GM23338 (cell line): ENCODE data around the gene SUPT5H. TPM values are rescaled to one million over a fixed set of nuclear protein-coding genes. Genes with fewer than 3 reads are reported as not detected.

Source experiments
- ATAC-seq: fragments of 200-7000 bp; cut with Tn5 transposase; 3 replicates; pipeline ENCODE4 v1.9.1; 2020
- DNase-seq: peaks from one replicate; pipeline ENCODE4 v3.0.0-alpha.2; 2015; ENCODE audit warnings: low spot score
- H2AFZ ChIP-seq: fragments of 200-600 bp; sonication (generic); 2 replicates; pipeline ENCODE4 v1.8.0; 2016; ENCODE audit warnings: antibody characterized with exemption, mild to moderate bottlenecking, moderate library complexity
- H3F3A ChIP-seq: fragments of 200-600 bp; sonication (generic); replicated peaks from 2 replicates; pipeline ENCODE4 v1.8.0; 2017; ENCODE audit warnings: antibody characterized with exemption, mixed run types, low read depth
- H3K27ac ChIP-seq: fragments of 200-600 bp; sonication (generic); 2 replicates; pipeline ENCODE4 v1.6.1; 2016; ENCODE audit warnings: low read depth
- H3K27me3 ChIP-seq: fragments of 200-600 bp; sonication (generic); 2 replicates; pipeline ENCODE4 v1.8.0; 2016; ENCODE audit warnings: mild to moderate bottlenecking, mixed run types, moderate library complexity; ENCODE audit not compliant: insufficient read depth
- H3K36me3 ChIP-seq: fragments of 200-600 bp; sonication (generic); 2 replicates; pipeline ENCODE4 v1.8.0; 2016; ENCODE audit warnings: mild to moderate bottlenecking; ENCODE audit not compliant: insufficient read depth
- H3K4me1 ChIP-seq: fragments of 200-600 bp; sonication (generic); 2 replicates; pipeline ENCODE4 v1.8.0; 2016; ENCODE audit warnings: mild to moderate bottlenecking, moderate library complexity; ENCODE audit not compliant: insufficient read depth
- H3K4me2 ChIP-seq: fragments of 200-600 bp; sonication (generic); 2 replicates; pipeline ENCODE4 v1.7.1; 2017; ENCODE audit warnings: mixed run types
- H3K4me3 ChIP-seq: fragments of 200-600 bp; sonication (generic); 2 replicates; pipeline ENCODE4 v1.6.1; 2016; ENCODE audit warnings: mixed run types
- H3K79me2 ChIP-seq: fragments of 200-600 bp; sonication (generic); replicated peaks from 2 replicates; pipeline ENCODE4 v1.8.0; 2017; ENCODE audit warnings: mild to moderate bottlenecking; ENCODE audit not compliant: insufficient read depth
- H3K9me2 ChIP-seq: fragments of 200-600 bp; sonication (generic); 2 replicates; pipeline ENCODE4 v1.8.0; 2017; ENCODE audit not compliant: insufficient read depth
- H4K20me1 ChIP-seq: fragments of 200-600 bp; sonication (generic); replicated peaks from 2 replicates; pipeline ENCODE4 v1.8.0; 2017; ENCODE audit warnings: mild to moderate bottlenecking; ENCODE audit not compliant: insufficient read depth
- H3K27ac Mint-ChIP-seq: 2 replicates; pipeline ENCODE4 v1.8.0; 2020; ENCODE audit warnings: inconsistent platforms, mild to moderate bottlenecking, moderate library complexity, mixed read lengths
- H3K27me3 Mint-ChIP-seq: 3 replicates; pipeline ENCODE4 v1.8.0; 2022; ENCODE audit warnings: low read depth, mild to moderate bottlenecking, moderate library complexity, mixed read lengths, inconsistent platforms; ENCODE audit not compliant: insufficient read depth, poor library complexity
- H3K36me3 Mint-ChIP-seq: 3 replicates; pipeline ENCODE4 v1.8.0; 2021; ENCODE audit warnings: low read depth, mild to moderate bottlenecking, inconsistent platforms, moderate library complexity, mixed read lengths
- H3K4me1 Mint-ChIP-seq: 3 replicates; pipeline ENCODE4 v1.8.0; 2020; ENCODE audit warnings: mild to moderate bottlenecking, inconsistent platforms, mixed read lengths
- H3K4me3 Mint-ChIP-seq: 3 replicates; pipeline ENCODE4 v1.8.0; 2021; ENCODE audit warnings: moderate library complexity, mild to moderate bottlenecking, inconsistent platforms, mixed read lengths
- H3K9me3 Mint-ChIP-seq: 3 replicates; pipeline ENCODE4 v1.8.0; 2020; ENCODE audit warnings: moderate library complexity, mild to moderate bottlenecking, inconsistent platforms, mixed read lengths
- CREB1 ChIP-seq: fragments of 250-450 bp; sonication (Bioruptor Pico); IDR thresholded peaks from 2 replicates; pipeline ENCODE4 v1.5.0; 2020; ENCODE audit warnings: low read depth, mild to moderate bottlenecking, moderate library complexity
- EZH2 ChIP-seq: fragments of 200-600 bp; sonication (generic); IDR thresholded peaks from one replicate; pipeline ENCODE4 v1.8.0; 2017; ENCODE audit warnings: antibody characterized with exemption, mild to moderate bottlenecking, low read depth; ENCODE audit not compliant: unreplicated experiment
- EZH2phosphoT487 ChIP-seq: fragments of 200-600 bp; sonication (generic); IDR thresholded peaks from one replicate; pipeline ENCODE4 v1.8.1; 2018; ENCODE audit warnings: antibody characterized with exemption; ENCODE audit not compliant: unreplicated experiment
- JUNB ChIP-seq: IDR thresholded peaks from one replicate; pipeline ENCODE4 v1.6.1; 2016; ENCODE audit warnings: antibody characterized with exemption; ENCODE audit not compliant: unreplicated experiment
- NANOG ChIP-seq: IDR thresholded peaks from 2 replicates; pipeline ENCODE4 v1.6.1; 2016; ENCODE audit warnings: antibody characterized with exemption, borderline replicate concordance
- POLR2AphosphoS5 ChIP-seq: IDR thresholded peaks from 2 replicates; pipeline ENCODE4 v1.6.1; 2016; ENCODE audit warnings: antibody characterized with exemption, low read depth
- REST ChIP-seq: IDR thresholded peaks from one replicate; pipeline ENCODE4 v1.6.1; 2018; ENCODE audit warnings: antibody characterized with exemption; ENCODE audit not compliant: unreplicated experiment
- STAT1 ChIP-seq: IDR thresholded peaks from one replicate; pipeline ENCODE4 v1.6.1; 2016; ENCODE audit warnings: antibody characterized with exemption; ENCODE audit not compliant: unreplicated experiment
- ZNF114 ChIP-seq: fragments of 250-450 bp; sonication (Bioruptor Pico); IDR thresholded peaks from 2 replicates; pipeline ENCODE4 v1.5.0; 2020; ENCODE audit warnings: mild to moderate bottlenecking, moderate library complexity
- ZNF331 ChIP-seq: fragments of 250-450 bp; sonication (Bioruptor Pico); IDR thresholded peaks from 2 replicates; pipeline ENCODE4 v1.5.0; 2020; ENCODE audit warnings: low read depth, mild to moderate bottlenecking, moderate library complexity
- polyA plus RNA-seq: library from polyadenylated mRNA; unstranded; fragments of >200 nt; fragmentation: Nextera tagmentation; extraction: Ambion mirVana; gene quantifications from 2 replicates; pipeline ENCODE4 v1.2.1, GENCODE V29; 2016
- total RNA-seq: library from RNA; depleted of rRNA; stranded (reverse); fragments of >200 nt; shearing (Covaris generic); gene quantifications from 2 replicates; pipeline ENCODE4 v1.2.3, GENCODE V29; 2014
- TF ChIP-seq, protein P1 (sequence below): IDR thresholded peaks from 2 replicates; pipeline ENCODE4 v1.6.1; 2016; ENCODE audit warnings: antibody characterized with exemption

SUPT5H gene
- total and polyA plus RNA-seq, 2 experiments from 2014 or later: 108 to 150 TPM

DNA sequence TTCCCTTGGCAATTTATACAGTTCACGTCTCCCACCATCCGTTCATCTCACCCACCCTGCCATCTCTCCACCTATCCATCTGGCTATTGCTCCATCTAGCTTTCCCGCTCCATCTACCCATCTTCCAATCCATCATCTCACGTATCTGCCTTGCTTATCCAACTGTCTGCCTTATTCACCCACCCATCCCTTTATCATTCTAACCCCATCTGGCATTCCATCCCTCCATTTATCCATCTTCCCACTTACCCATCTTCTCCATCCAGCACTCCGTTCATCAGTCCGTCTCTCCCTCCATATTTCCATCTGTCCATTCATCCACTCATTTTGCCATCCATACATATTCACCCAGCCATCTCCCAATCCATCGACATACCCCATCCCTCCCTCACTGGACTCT, 19.6 kb upstream of the SUPT5H start:
- Mint-ChIP-seq H3K27ac (no peak overlapping the region), H3K9me3 (no peaks in the 10 kb centered on the region; the same call in 2 of the 3 replicates)
- DNase-seq: no peak

GRCh38 chr19:39426170-39426569, 19.2 kb upstream of the SUPT5H start:
- Mint-ChIP-seq H3K9me3 (no peaks in the 10 kb centered on the region; the same call in 2 of the 3 replicates), H3K4me3 (no peak overlapping the region; the same call in 2 of the 3 replicates), H3K27me3 (peaks cover 32% of the 10 kb centered on the region), H3K36me3 (peaks cover 49% of the 10 kb centered on the region), H3K4me1 (peaks cover 33% of the 10 kb centered on the region), H3K27ac (no peak overlapping the region)
- DNase-seq: no peak
- no peaks in the 10 kb centered on the region for H3K36me3 ChIP-seq
- H3K4me1 ChIP-seq: peaks cover 26% of the 10 kb centered on the region
- H3K9me2 ChIP-seq: no peaks in the 10 kb centered on the region
- H3F3A ChIP-seq: peaks cover 18% of the 10 kb centered on the region
- H4K20me1 ChIP-seq: no peaks in the 10 kb centered on the region; the same call in 1 of the 2 replicates
- ATAC-seq: no peak
- H3K79me2 ChIP-seq: no peaks in the 10 kb centered on the region
- H3K27ac ChIP-seq: peak overlapping the region; percentile 12; the same call in 1 of the 2 replicates
- H3K4me3 ChIP-seq: no peak overlapping the region
- no peak overlapping the region for H2AFZ ChIP-seq
- H3K27me3 ChIP-seq: no peaks in the 10 kb centered on the region
- no peak overlapping the region for H3K4me2 ChIP-seq
- TF ChIP-seq STAT1 (no peak), ZNF114 (CRISPR knock-in tag) (no peak), JUNB (no peak), EZH2phosphoT487 (no peak), REST (no peak), CREB1 (CRISPR knock-in tag) (no peak), POLR2AphosphoS5 (no peak), EZH2 (no peak), ZNF331 (CRISPR knock-in tag) (no peak), NANOG (no peak)

More for the DNA sequence above, 19.6 kb upstream of the SUPT5H start:
- peaks cover 28% of the 10 kb centered on the region for H3K4me1 Mint-ChIP-seq
- TF ChIP-seq POLR2AphosphoS5 (no peak), JUNB (no peak), NANOG (no peak), STAT1 (no peak)
- TF ChIP-seq, protein P1, sequence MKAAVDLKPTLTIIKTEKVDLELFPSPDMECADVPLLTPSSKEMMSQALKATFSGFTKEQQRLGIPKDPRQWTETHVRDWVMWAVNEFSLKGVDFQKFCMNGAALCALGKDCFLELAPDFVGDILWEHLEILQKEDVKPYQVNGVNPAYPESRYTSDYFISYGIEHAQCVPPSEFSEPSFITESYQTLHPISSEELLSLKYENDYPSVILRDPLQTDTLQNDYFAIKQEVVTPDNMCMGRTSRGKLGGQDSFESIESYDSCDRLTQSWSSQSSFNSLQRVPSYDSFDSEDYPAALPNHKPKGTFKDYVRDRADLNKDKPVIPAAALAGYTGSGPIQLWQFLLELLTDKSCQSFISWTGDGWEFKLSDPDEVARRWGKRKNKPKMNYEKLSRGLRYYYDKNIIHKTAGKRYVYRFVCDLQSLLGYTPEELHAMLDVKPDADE: no peak
- Histone ChIP-seq H3K79me2 (no peaks in the 10 kb centered on the region), H3F3A (peaks cover 15% of the 10 kb centered on the region), H3K9me2 (no peaks in the 10 kb centered on the region), H4K20me1 (no peaks in the 10 kb centered on the region; the same call in 1 of the 2 replicates), H3K4me3 (no peak overlapping the region), H3K27me3 (no peaks in the 10 kb centered on the region), H3K27ac (no peak overlapping the region), H2AFZ (no peak overlapping the region), H3K36me3 (no peaks in the 10 kb centered on the region), H3K4me2 (no peak overlapping the region), H3K4me1 (peaks cover 23% of the 10 kb centered on the region)
- ATAC-seq: no peak
- H3K36me3 Mint-ChIP-seq: peaks cover 49% of the 10 kb centered on the region
- H3K27me3 Mint-ChIP-seq: peaks cover 29% of the 10 kb centered on the region
- H3K4me3 Mint-ChIP-seq: no peak overlapping the region; the same call in 2 of the 3 replicates
